Hepatocyte (in vitro differentiated cells): Measurements from ENCODE around the gene GUCA1C. TPM values are rescaled to one million over a fixed set of nuclear protein-coding genes. Genes with fewer than 3 reads are reported as not detected.

Experiments
- DNase-seq: peaks from one replicate; pipeline ENCODE4 v3.0.0-alpha.2; 2016; ENCODE audit warnings: low spot score
- H2AFZ ChIP-seq: fragments of 200-600 bp; sonication (generic); 2 replicates; pipeline ENCODE4 v1.6.0; 2016; ENCODE audit warnings: antibody characterized with exemption, mild to moderate bottlenecking
- H3K27ac ChIP-seq: fragments of 200-600 bp; sonication (generic); 2 replicates; pipeline ENCODE4 v1.5.1; 2016; ENCODE audit warnings: mild to moderate bottlenecking
- H3K27me3 ChIP-seq: fragments of 200-600 bp; sonication (generic); 2 replicates; pipeline ENCODE4 v1.6.1; 2016
- H3K36me3 ChIP-seq: fragments of 200-600 bp; sonication (generic); replicated peaks from 2 replicates; pipeline ENCODE4 v1.5.1; 2016; ENCODE audit warnings: low read depth; ENCODE audit not compliant: insufficient read depth
- H3K4me1 ChIP-seq: fragments of 200-600 bp; sonication (generic); 2 replicates; pipeline ENCODE4 v1.5.1; 2016; ENCODE audit warnings: mild to moderate bottlenecking, moderate library complexity; ENCODE audit not compliant: insufficient read depth
- H3K4me2 ChIP-seq: fragments of 200-600 bp; sonication (generic); 2 replicates; pipeline ENCODE4 v1.6.0; 2016
- H3K4me3 ChIP-seq: fragments of 200-600 bp; sonication (generic); 2 replicates; pipeline ENCODE4 v1.5.1; 2016; ENCODE audit warnings: mild to moderate bottlenecking
- H3K79me2 ChIP-seq: fragments of 200-600 bp; sonication (generic); 2 replicates; pipeline ENCODE4 v1.6.0; 2017; ENCODE audit warnings: mild to moderate bottlenecking
- H3K9me2 ChIP-seq: fragments of 200-600 bp; sonication (generic); replicated peaks from 2 replicates; pipeline ENCODE4 v1.6.0; 2017; ENCODE audit warnings: mild to moderate bottlenecking; ENCODE audit not compliant: insufficient read depth
- H3K9me3 ChIP-seq: fragments of 200-600 bp; sonication (generic); 2 replicates; pipeline ENCODE4 v1.5.1; 2016; ENCODE audit warnings: low read depth, mild to moderate bottlenecking
- H4K20me1 ChIP-seq: fragments of 200-600 bp; sonication (generic); 2 replicates; pipeline ENCODE4 v1.6.0; 2016; ENCODE audit warnings: mild to moderate bottlenecking; ENCODE audit not compliant: insufficient read depth, poor library complexity, severe bottlenecking
- EZH2 ChIP-seq: fragments of 200-600 bp; sonication (generic); IDR thresholded peaks from 2 replicates; pipeline ENCODE4 v1.6.1; 2016; ENCODE audit warnings: antibody characterized with exemption, mild to moderate bottlenecking, borderline replicate concordance
- EZH2phosphoT487 ChIP-seq: fragments of 200-600 bp; sonication (generic); IDR thresholded peaks from one replicate; pipeline ENCODE4 v1.6.1; 2018; ENCODE audit warnings: antibody characterized with exemption, mild to moderate bottlenecking, low read depth, moderate library complexity; ENCODE audit not compliant: unreplicated experiment, severe bottlenecking
- WGBS: methylation state at CpG from one replicate; pipeline ENCODE4 v1.1.6; 2016; ENCODE audit warnings: low lambda C conversion rate; ENCODE audit errors: missing lambda C conversion rate; 5-methylcytosine and 5-hydroxymethylcytosine counted together
- polyA plus RNA-seq: library from polyadenylated mRNA; unstranded; fragments of >200 nt; fragmentation: Nextera tagmentation; extraction: Ambion mirVana; gene quantifications from 2 replicates; pipeline ENCODE4 v1.2.1, GENCODE V29; 2016
- total RNA-seq: library from RNA; depleted of rRNA; stranded (reverse); fragments of >200 nt; gene quantifications from 2 replicates; pipeline ENCODE4 v1.2.3, GENCODE V29; 2014
- TF ChIP-seq, protein P1 (sequence below): fragments of 200-600 bp; sonication (generic); IDR thresholded peaks from 2 replicates; pipeline ENCODE4 v1.5.1; 2016; ENCODE audit warnings: antibody characterized with exemption, mild to moderate bottlenecking; ENCODE audit not compliant: poor library complexity

Gene GUCA1C
- total and polyA plus RNA-seq, 2 experiments from 2014 or later, result not detected

DNA sequence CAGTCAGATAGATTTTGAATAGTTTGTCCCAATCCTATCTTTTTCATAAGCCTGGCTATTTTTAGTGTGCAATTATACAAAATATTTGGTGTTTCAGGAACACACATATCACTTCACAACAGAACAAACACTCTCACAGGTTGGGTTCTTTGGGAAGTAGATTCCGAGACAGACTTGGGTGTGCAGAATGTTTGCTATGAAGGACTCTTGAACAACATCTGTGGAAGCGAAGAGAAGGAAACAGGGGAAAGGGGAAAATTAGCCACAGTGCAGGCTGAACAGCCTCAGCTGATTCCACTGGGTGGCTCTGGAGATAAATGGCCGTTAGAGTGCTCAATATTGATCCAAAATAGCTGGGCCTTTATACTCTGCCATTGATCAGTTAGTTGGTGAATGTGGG lies 61.8 kb downstream of the GUCA1C start:
- Histone ChIP-seq H3K4me2 (no peak overlapping the region), H3K9me3 (no peaks in the 10 kb centered on the region), H3K79me2 (no peaks in the 10 kb centered on the region), H3K36me3 (no peaks in the 10 kb centered on the region), H3K9me2 (no peaks in the 10 kb centered on the region), H3K4me1 (no peaks in the 10 kb centered on the region), H2AFZ (no peak overlapping the region), H3K27me3 (no peaks in the 10 kb centered on the region), H3K27ac (no peak overlapping the region), H3K4me3 (no peak overlapping the region), H4K20me1 (no peaks in the 10 kb centered on the region)
- TF ChIP-seq, protein P1, sequence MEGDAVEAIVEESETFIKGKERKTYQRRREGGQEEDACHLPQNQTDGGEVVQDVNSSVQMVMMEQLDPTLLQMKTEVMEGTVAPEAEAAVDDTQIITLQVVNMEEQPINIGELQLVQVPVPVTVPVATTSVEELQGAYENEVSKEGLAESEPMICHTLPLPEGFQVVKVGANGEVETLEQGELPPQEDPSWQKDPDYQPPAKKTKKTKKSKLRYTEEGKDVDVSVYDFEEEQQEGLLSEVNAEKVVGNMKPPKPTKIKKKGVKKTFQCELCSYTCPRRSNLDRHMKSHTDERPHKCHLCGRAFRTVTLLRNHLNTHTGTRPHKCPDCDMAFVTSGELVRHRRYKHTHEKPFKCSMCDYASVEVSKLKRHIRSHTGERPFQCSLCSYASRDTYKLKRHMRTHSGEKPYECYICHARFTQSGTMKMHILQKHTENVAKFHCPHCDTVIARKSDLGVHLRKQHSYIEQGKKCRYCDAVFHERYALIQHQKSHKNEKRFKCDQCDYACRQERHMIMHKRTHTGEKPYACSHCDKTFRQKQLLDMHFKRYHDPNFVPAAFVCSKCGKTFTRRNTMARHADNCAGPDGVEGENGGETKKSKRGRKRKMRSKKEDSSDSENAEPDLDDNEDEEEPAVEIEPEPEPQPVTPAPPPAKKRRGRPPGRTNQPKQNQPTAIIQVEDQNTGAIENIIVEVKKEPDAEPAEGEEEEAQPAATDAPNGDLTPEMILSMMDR, result no peak
- no peak for TF ChIP-seq EZH2
- no peak for TF ChIP-seq EZH2phosphoT487
- DNase-seq, result no peak
- 86% methylated on average over 3 of the region's 3 CpGs for WGBS

DNA sequence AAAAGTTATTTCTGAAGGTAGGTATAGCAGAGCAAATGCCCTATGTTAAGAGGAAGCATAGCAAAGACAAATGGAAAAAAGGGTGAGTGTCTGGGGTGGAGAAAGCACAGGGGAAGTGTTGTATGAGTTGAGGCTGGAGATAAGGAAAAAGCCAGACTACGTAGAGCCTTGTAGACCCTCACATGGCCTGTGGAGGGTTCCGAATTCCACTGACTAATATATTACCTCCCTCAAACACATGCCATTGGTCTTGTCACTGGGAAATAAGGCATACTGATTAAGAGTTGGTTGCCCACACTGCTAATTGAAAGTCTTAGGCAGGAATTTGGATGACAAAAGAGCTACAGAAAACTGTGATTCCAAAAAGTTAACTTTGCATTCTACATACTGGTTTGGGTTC lies 65.9 kb downstream of the GUCA1C start:
- Histone ChIP-seq H3K4me2 (no peak overlapping the region), H3K27me3 (no peaks in the 10 kb centered on the region), H3K36me3 (no peaks in the 10 kb centered on the region), H4K20me1 (no peaks in the 10 kb centered on the region), H3K4me3 (no peak overlapping the region), H2AFZ (no peak overlapping the region), H3K79me2 (no peaks in the 10 kb centered on the region), H3K9me2 (no peaks in the 10 kb centered on the region), H3K4me1 (no peaks in the 10 kb centered on the region), H3K9me3 (no peaks in the 10 kb centered on the region), H3K27ac (no peak overlapping the region)
- WGBS, result 79% methylated on average over 2 of the region's 2 CpGs
- no peak for DNase-seq
- TF ChIP-seq EZH2phosphoT487 (no peak), EZH2 (no peak)
- TF ChIP-seq, protein P1, result no peak

DNA sequence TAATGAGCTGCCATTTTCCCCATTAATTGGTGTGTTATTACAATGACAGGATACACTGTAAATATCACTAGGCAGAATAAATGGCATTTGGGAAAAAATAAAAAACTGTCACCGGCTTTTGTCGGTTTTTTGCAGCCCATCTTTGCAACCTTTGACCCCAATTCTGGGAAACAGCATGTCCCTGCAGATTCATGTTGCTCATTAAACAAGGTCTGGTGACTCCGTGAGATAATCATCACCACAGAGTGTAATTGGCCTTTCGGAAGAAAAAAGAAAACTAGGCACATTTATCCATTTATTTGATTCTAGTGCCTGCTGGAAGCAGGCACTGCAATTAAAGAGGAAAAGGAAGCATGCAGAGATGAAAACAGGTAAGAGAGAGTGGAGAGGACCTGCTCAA lies 66.6 kb downstream of the GUCA1C start:
- H3K27me3 ChIP-seq, result no peaks in the 10 kb centered on the region
- H3K36me3 ChIP-seq, result no peaks in the 10 kb centered on the region
- H3K4me1 ChIP-seq, result no peaks in the 10 kb centered on the region
- 59% methylated on average over 4 of the region's 4 CpGs for WGBS
- H3K4me2 ChIP-seq, result peak overlapping the region; percentile 27
- H3K9me2 ChIP-seq, result no peaks in the 10 kb centered on the region
- no peak overlapping the region for H2AFZ ChIP-seq
- no peaks in the 10 kb centered on the region for H3K9me3 ChIP-seq
- H3K27ac ChIP-seq, result no peak overlapping the region
- no peaks in the 10 kb centered on the region for H4K20me1 ChIP-seq
- H3K4me3 ChIP-seq, result no peak overlapping the region
- H3K79me2 ChIP-seq, result no peaks in the 10 kb centered on the region
- no peak for DNase-seq
- TF ChIP-seq EZH2, result no peak
- TF ChIP-seq, protein P1, result no peak
- no peak for TF ChIP-seq EZH2phosphoT487

DNA sequence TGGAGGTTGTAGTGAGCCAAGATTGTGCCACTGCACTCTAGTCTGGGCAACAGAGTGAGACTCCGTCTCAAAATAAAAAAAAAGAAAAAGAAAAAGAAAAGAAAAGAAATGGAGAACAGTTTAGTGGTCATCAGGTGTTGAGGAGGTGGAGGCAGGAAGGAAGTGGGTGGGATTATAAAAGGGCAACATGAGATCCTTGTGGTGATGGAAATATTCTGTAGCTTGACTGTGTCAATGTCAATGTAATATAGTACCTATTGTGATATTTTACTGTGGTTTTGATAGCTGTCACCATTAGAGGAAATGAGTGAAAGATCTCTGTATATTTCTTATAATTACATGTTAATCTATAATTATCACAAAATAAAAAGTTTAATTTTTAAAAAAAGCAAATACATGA lies 70.3 kb downstream of the GUCA1C start:
- Histone ChIP-seq H2AFZ (no peak overlapping the region), H3K9me2 (no peaks in the 10 kb centered on the region), H3K27me3 (no peaks in the 10 kb centered on the region), H3K36me3 (no peaks in the 10 kb centered on the region), H3K4me1 (no peaks in the 10 kb centered on the region), H3K4me2 (no peak overlapping the region), H4K20me1 (no peaks in the 10 kb centered on the region), H3K27ac (no peak overlapping the region), H3K4me3 (no peak overlapping the region), H3K9me3 (no peaks in the 10 kb centered on the region), H3K79me2 (no peaks in the 10 kb centered on the region)
- WGBS, result 0% methylated on average over 1 of the region's 1 CpG
- TF ChIP-seq EZH2, result no peak
- TF ChIP-seq, protein P1, result no peak
- no peak for TF ChIP-seq EZH2phosphoT487
- no peak for DNase-seq
